Measurements from ENCODE around the gene GPS1.

GPS1 gene

DNA sequence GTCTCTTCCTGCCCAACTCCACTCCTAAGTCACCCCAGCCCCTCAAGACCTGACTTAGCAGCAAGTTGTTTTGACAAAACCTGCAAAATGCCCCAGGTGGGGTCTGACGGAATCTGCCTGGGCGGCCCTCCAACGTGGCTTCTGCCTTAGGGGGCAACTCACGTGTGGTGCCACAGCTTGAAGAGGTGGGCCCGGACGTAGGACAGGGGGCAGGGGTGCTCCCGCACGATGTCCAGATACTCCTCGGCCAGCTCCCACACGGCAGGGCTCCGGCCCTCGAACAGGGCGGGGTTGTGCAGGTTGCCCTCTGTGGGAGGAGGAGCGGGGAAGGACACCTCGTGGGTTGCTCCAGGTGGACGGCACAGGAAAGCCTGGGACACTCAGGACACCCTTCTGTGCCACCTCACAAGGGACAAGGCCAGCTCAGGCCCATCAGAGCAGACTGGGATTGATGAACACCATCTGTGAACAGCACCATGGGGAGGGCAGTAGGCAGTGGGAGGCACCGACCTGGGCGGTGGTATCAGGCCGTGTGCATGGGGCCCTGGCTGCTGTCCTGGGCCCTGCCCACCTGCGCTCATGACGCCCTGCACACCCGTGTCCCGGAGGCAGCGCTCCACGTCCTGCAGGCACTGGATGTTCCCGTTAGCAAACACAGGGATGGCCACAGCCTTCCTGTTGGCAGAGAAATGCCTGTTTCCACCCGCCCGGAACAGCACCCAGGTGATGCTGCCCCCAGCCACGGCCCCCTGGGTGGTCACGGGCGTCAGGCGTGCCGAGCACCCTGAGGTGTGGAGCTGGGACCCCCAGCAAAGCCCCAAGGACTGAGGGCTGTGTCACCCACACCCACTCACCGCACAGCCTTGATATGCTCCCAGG lies 9.6 kb downstream of the GPS1 start:
- DNase-seq: no peak

DNA sequence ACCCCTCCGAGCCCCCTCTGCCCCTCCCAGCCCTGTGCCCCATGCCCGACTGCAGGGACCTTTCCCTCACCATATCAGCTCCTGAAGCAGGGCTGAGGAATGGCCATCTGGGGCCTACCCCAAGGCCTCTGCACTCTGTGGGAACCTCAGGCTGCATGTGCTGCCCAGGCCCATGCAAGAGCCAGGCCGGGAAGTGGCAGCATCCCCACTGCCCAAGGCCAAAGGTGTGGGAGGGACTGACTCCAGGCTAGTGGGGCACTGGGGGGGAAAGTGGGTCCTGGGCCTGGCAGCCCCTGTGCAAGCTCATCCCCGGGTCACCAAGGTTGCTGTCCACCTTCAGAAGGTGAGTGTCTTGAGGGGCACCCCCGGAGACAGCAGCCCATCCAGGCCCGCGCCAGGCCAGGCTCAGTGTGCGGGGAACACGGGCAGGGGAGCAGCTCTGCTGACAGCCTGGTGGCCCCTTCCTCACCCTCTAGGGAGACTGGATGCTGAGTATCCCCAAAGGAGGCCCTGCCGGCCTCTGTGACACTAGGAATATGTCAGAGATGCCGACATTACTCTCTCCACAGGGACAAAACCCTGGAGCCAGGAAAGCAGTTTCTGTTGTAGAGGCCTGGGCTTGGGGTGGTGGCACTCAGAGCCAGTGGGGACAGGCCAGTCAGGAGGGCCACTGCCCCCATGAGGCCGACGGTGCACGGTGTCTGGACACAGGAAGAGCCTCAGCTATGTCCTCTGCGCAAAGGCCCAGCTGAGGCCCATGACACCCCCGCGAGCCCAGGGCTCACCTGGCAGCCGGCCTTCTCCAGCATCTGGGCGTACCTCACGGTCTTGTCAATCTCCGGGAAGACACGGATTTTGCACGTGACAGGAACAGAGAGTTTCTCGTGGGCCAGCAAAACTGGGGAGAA lies 10.6 kb downstream of the GPS1 start:
- no peak for DNase-seq

DNA sequence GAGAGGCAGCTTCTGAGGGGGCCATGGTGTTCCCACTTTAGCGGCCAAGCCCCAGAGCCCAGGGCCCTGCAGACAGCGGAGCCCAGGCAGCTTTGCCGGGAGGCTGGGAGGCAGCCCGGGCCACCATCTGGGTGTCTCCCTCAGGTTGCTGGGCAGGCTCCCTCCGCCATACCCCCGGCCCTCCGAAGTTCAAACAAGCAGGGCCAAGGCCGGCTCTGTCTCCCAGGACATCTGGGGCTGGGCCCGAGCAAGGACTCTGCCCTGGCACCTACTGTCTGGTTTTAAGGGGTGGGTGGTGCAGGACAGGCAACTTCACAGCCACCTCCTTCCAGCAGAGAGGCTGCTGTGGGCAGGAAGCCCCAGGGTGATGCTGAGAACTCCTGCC lies 11.3 kb downstream of the GPS1 start:
- no peak for DNase-seq

DNA sequence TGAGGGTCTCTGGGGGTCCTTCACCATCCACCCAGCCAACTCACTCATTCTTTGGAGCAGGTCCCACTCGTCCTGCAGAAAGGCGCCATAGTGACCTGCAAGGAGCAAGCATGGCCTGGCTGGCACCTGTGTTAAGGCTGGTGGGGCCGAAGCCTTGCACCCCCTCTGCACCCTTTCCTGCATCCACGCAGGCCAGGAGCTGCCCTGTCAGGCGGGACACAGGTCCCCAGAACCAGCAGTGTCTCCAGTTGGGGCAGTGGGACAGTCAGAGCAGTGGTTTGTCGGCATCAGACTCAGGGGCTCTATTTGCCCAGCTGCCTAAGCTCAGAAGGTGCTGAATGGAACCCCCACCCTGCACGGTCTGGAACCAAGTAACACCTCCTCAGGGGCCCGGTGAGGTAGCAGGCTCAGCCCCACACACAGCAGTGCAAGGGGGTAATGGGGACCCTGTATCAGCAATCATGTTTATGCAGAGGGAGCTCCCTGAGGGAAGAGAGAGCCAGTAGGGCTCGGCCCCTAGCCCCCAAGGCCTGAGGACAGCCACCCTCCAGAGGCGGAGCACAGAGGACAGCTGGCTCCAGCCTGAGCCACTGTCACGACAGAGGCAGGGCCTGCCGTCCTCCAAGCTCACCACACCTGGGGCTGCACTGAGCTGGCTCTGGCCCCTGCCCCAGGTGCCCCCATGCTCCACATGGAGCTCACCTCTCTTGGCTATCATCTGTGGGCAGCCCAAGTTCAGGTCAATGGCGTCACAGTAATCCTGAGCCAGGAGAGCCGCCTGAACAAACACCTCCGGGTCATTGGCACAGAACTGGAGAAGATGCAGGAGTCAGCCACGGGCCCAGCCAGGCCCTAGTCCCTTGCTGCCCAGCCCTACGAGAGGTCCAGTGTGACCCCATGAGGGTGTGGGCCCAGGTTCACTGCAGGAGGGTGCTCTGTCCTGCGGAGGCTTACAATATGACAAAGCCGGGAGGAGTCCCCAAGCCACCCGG lies 12.0 kb downstream of the GPS1 start:
- no peak for DNase-seq

DNA sequence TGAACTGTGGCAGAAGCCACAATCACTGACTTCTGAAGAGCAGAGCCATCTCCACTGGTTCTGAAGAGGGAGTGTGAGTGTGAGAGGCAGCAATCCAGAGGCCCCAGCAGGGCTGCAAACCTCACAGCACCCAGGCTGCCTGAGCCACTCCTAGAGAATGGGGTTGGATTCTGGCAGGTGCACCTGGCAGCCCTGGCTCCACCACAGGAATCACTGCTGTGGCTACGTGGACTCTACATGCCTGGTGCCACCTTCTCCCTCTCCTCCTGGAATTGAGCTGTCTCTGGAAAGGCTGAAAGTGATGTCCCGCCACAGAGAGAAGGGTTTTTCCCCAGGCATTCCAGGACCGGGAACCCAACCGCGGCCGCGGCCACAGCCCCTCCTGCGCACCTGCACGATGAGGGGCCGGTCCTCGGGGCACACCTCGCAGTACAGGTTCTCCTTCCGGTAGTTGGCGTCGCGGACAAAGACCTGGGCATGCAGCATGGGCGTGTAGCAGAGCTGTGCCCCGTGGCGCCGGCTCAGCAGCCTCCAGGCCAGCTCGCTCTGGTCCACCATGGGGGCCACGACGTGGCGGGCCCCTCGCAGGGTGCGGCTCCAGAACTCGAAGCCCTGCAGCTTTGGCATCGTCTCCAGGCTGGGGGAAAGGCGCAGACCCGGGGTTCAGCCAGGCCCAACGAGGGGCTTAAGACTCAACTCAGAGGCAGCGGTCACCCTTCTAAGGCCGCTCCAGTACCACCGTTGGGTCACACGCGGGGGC lies 12.9 kb downstream of the GPS1 start:
- DNase-seq: no peak

DNA sequence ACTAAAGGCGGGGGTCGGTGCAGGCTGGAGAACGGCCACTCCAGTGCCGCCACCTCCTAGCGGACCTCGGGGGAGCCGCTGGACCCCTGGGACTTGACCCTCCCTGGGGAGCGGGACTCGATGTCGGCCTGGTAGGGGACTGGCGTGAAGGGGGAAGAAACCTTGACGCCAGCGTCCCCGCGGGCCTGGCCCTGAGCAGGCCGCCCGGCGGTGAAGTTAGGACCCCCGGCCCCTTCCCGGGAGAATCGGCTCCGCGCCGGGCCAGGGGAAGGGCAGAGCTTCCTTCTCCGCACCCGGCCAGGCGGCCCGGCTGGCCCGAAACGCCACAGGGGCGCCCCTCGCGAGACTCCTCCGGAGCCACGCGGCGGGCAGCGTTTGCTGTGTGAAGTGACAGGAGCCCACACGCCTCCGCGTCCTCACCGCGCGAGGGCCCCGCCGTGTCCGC lies 13.5 kb downstream of the GPS1 start:
- DNase-seq: no peak

DNA sequence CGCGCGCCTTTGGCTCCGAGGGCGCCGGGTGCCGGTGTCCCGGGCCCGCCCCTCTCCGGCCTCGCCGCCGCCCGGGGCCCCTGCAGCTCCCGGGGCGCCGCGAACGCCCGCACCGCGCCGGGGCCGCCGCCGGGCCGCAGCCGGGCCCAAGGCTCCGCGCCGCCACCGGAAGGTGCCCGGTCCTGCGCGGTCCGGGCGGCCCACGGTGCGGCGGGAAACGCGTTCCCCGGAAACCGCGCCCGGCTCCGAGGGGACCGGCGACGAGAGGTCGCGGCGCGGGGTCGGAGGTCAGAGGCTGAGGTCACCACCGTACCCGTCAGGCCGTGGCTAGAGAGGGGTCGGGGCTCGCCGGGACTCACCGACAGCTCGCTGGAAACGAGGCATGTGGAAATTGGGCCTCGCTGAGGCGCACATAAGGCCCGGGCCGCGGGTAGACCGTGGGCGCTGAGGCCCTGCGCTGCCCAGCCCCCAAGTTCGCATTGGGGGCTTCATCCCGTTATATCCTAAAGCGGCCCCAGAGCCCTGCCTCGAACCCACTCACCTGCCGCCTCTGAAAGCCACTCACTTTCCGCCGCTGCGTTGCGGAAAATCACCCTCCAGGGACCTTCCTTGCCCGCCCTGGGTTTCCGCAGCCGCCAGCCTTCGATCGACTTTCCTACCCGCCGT lies 14.1 kb downstream of the GPS1 start, which contains the start of gene DUS1L:
DUS1L (minus strand) TSS at position 167 of the 666 bp plus-strand sequence. CDS start 745 bp downstream, outside the sequence.
- peak; percentile 51 to 59 for DNase-seq

DNA sequence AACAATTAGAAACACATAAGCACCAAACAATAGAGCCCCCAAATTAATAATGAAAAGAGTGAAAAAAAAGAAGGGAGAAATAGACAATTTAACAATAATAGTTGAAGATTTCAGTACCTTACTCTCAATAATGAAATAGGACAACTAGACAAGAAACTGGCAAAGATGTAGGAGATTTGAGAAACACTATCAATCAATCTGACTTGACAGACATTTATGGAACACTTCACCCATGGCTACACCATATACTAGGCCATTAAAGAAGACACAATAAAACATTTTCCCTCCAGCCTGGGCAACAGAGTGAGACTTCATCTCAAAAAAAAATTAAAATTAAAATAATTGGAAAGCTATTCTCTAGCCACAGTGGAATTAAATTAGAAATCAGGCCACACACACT lies 18.9 kb downstream of the GPS1 start:
- DNase-seq: no peak

DNA sequence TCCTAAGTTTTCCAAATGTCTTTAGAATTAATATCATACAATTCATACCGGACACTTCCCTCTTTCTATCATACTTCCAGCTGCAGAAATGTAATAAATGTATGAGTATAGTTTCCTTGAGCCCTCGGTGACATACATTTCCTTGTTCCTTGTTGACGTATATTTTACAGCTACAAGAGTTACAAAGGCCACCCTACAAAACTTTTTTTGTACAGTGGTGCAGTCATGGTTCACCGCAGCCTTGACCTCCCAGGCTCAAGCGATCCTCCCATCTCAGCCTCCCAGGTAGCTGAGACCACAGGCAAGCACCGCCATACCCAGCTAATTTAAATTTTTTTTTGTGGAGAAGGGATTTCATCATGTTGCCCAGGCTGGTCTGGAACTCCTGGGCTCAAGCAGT lies 21.1 kb downstream of the GPS1 start:
- no peak for DNase-seq

DNA sequence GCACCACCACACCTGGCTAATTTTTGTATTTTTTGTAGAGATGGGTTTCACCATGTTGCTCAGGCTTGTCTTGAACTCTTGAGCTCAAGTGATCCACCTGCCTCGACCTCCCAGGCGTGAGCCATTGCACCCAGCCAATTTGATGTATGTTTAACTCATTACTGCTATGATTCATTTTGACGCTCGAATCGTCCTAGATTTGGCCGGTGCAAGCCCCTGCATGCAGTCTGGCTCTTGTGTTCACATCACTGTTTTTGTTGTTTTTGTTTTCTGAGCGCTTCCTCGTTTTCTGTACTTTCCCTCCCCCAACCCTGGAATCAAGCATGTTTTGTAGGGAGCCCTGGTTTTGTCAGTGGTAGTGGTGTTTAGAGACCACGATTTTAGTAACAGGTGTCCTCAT lies 21.7 kb downstream of the GPS1 start:
- DNase-seq: no peak

DNA sequence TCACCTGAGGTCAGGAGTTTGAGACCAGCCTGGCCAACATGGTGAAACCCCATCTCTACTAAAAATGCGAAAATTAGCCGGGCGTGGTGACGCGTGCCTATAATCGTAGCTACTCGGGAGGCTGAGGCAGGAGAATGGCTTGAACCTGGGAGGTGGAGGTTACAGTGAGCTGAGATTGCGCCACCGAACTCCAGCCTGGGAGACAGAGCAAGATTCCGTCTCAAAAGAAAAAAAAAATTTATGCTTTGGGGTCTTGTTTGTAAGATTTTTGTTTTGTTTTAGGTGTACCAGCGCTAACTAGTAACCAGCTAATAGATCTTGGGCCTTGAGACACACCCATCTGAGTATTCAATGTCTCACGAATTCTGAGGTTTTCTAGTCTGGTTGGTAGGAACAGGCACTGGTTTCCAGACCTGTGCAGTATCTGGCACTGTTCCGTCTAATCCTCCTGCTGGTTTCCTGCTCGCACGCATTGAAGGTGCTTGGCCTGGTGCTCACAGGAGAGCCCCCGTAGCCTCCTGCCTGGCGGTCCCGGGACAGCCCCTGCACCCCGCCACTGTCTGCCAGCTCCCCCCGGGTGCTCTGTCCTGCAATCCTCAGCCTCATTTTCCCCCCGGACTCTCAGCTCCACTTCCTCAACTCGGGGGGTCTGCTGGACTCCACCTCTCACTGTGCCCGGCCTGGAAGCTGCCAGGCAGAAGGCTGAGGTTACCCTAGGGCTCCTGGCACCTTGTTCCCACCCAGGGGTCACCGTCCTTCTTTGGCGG lies 24.5 kb downstream of the GPS1 start:
- no peak for DNase-seq

DNA sequence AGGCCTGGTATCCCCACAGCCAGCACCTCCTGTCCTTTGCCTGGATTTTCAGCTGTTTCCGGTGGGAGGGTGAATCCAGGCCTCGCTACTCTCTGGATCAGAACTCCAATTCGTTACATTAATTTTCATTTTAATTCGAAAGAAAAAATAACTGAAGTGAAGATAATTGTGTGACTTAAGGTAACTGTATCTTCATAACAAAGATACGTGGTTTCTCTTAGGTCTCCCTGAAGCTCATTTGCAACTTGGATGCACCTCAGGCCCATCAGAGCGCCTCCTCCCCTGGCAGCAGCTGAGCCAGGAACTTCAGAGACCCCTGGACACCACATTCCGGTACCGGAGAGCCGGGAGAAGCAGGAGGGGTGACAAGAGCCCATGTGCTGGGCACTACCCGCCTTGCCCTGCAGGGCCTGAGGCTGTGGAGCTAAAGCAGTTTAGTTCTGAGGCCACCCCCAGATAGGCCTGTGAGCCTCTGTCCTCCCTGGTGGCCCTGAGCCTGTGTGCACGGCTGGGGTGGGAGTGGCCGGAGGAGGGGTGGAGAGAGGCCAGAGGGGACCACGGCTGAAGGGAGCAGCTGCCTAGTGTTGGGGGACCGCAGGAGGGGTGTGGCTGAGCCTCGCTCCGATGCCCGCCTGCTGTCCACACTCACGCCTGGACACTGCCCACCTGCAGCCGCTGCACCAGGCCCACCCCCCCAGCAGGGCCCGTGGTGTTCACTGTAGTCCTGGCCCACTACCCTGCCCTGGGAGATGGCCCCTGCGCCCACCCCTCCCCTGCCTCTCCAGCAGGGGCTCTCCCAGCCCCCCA lies 25.3 kb downstream of the GPS1 start:
- no peak for DNase-seq

DNA sequence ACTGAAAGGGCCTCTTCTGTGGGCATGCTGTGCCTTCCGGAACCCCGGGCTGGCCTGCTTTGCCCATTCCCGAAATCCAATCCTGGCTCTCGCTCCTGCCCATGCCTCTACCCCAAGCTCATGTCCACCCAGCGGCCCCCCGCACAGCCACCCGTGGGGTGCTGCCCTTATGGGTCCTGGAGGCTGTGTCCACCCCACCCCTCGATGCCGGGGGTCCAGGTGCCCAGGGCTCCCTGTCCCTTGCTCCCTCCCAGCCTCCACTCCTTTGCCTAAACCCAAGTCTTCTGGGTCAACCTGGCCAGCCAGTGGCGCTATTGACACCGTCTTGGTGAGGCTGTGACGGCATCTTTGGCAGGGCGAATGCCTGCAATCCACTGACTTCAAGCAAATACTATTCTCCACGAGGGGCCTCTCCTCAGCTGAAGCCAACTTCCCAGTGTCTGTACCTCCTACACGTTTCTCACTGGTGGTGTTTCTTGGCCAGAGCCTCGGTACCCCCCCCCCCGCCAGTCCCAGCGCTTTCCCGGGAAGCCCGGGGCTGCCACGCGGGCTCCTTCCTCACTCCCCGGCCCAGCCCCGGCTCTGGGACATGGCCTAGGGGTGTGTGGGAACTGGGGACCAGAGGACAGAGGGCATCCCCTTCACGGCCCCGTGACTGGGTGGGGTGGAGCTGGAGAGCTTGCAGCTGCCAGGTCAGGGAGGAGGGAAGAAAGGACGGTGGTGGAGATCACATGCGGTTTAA lies 26.1 kb downstream of the GPS1 start:
- DNase-seq: no peak

DNA sequence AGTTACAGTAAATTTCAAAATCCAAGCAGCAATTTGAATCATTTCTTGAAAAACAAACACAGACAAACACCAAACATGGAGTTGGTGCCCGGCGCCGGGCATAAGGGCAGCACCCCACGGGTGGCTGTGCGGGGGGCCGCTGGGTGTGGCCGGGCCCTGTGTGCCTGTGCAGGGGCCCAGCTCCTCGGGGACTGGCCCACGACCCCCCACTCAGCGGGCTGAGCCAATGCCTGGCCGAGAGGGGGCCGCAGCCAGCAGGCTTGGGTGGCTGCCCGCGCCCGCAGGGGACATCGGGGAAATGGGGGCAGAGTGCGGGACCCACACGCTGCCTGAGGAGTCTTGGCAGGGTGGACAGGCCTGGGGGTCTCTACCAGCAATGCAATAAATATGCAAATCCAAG lies 26.7 kb downstream of the GPS1 start:
- no peak for DNase-seq

DNA sequence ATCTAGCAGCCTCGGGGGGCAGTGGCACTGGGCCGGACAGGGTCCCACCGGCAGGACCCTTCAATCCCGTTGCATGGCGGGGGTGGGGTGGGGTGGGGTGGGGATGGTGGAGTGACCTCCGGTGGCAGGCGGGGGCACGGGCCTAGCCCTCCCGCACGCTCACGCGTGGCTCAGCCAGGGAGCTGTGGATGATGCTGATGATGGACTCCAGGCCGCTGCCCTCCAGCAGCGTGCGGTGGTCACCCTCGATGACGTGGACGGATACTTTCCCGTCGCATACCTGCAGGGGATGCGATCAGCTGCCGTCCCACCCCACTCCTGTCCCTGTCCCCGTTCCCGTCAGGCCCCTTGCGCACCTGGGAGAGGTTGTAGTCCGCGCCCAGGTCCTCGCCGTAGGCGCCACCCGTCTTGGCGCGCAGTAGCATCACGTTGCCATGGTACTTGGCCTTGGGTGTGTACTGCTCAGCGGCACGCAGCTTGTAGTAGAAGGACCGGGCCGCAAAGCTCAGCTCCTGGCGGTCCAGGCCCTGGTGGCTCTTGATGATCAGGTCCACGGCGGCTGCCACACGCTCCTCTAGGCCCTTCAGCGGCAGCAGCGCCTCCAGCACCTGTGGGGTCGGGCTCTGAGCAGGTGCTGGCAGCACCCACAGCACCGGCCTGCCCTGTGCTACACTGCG lies 27.4 kb downstream of the GPS1 start:
- DNase-seq: no peak

DNA sequence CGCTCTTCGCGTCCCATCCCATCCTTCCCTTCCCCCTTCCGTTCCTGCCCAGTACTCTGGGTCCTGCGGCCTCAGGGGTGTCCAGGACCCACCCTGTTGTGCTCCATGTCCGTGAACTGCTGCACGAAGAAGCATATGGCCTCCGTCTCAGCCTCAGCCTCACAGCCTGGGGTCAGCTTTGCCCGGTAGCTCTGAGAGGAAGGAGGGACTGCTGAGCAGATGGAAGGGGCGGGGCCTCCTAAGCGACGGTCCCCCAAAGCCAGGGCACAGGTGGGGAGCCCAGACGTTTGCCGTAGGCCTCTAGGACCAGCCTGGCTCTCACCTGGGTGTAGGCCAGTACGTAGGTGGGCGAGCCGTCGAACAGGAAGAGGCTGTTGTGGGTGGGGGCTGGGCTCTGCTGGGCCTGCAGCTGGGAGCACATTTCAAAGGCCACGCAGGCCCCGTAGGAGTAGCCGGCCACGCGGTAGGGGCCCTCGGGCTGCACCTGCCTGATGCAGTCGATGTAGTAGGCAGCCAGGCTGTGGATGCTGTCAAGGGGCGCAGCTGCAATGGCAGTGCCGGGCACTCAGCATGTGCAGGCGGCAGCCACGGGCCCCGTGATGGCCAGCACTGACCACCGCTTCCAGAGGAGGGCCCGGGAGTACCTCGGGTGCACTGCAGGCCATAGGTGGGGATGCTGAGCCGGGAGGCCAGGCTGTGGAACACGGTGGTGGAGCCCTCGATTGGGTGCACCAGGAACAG lies 28.5 kb downstream of the GPS1 start:
- no peak for DNase-seq

DNA sequence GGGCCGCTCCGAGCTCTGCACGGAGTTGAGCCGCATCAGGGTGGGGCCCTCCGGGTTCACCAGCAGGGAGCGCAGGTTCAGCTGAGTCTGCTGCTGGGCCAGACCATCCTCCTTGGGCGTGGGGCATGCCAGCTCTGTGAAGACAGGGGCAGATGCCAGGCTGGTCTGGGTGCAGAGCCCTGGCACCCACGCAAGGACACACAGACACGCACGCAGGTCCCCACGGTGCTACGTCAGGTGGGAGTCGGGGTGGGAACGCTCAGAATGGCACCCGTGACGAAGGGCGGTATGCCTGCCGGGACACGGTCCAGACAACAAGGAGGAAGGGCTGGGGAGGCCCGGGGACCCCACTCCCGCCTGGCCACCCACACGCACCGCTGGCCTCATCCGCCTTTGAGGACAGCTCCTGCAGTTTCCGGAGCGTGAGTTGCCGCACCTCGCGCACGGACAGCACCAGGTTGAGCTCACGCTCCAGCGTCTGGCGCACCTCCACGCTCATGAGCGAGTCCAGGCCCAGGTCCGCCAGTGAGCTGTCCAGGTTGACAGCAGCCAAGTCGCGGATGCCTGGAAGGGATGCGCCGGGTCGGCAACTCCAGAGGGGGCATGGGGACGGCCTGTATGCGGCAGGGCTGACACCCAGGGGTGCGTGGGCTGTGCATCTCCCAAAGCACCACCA lies 29.2 kb downstream of the GPS1 start:
- no peak for DNase-seq
